ENCODE measurements around the gene RASGRF2. TPM values are rescaled to one million over a fixed set of nuclear protein-coding genes. Genes with fewer than 3 reads are reported as not detected.
A peak's percentile ranks its signal among the peaks of the same experiment; 100 is the strongest.

Gene RASGRF2, protein sequence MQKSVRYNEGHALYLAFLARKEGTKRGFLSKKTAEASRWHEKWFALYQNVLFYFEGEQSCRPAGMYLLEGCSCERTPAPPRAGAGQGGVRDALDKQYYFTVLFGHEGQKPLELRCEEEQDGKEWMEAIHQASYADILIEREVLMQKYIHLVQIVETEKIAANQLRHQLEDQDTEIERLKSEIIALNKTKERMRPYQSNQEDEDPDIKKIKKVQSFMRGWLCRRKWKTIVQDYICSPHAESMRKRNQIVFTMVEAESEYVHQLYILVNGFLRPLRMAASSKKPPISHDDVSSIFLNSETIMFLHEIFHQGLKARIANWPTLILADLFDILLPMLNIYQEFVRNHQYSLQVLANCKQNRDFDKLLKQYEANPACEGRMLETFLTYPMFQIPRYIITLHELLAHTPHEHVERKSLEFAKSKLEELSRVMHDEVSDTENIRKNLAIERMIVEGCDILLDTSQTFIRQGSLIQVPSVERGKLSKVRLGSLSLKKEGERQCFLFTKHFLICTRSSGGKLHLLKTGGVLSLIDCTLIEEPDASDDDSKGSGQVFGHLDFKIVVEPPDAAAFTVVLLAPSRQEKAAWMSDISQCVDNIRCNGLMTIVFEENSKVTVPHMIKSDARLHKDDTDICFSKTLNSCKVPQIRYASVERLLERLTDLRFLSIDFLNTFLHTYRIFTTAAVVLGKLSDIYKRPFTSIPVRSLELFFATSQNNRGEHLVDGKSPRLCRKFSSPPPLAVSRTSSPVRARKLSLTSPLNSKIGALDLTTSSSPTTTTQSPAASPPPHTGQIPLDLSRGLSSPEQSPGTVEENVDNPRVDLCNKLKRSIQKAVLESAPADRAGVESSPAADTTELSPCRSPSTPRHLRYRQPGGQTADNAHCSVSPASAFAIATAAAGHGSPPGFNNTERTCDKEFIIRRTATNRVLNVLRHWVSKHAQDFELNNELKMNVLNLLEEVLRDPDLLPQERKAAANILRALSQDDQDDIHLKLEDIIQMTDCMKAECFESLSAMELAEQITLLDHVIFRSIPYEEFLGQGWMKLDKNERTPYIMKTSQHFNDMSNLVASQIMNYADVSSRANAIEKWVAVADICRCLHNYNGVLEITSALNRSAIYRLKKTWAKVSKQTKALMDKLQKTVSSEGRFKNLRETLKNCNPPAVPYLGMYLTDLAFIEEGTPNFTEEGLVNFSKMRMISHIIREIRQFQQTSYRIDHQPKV (N-terminal part only)
- under 1 TPM in 2 of 6 donors, not detected in 4; 0.03 to 0.21 TPM for polyA plus RNA-seq (ENCODE audit: low read depth in 6 of 6)

DNA sequence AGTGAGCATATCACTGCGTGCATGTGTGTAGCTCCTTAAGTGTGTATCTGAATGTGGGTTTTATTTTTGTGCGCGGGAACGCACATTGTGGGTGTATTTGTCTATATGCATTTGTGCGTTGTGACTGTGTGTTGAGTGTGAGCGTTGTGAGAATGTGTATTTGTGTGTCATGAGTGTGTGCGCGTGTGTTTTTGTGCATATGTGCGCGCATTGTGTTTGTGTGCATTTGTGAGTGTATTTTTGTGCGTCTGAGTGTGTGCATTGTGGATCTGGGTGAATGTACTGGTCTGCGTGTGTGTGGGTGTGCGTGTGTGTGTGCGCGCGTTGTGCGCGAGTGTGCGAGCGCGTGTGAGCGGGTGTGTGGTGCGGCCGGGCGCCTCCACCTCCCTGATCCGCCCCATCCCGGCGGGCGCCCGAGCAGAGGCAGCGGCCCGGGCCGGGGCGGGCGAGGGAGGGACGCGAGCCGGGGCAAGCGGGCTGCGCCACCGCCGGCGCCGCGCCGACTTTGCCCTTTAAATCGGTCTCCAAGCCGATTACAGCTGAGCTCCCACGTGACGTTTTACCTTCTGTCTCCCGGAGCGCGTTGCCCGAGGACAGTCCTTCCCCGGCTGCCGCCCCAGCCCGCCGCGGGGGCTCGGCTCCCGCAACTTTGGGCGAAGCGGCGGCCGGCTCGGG lies at the start of gene RASGRF2:
RASGRF2 (plus strand) TSS at position 596 of the 675 bp plus-strand sequence. CDS start 376 bp downstream, outside the sequence.
- Mint-ChIP-seq H3K4me3 (peak within 1 kb of the TSS; percentile 37 to 87 (median 74)), H3K36me3 (peaks cover 9 to 10% of the 10 kb centered on the region in 2 donors), H3K27me3 (peaks cover 32 to 46% (median 34%) of the 10 kb centered on the region in 3 donors), H3K9me3 (peaks cover 0 to 5% (median 0%) of the 10 kb centered on the region in 7 donors), H3K27ac (peak within 1 kb of the TSS in 2 of 6 donors; percentile 19 to 75), H3K4me1 (peaks cover 10 to 13% (median 11%) of the 10 kb centered on the region in 3 donors)
- ATAC-seq (ENCODE audit: low read depth in 2 of 2) (no peak), DNase-seq (no peak)

DNA sequence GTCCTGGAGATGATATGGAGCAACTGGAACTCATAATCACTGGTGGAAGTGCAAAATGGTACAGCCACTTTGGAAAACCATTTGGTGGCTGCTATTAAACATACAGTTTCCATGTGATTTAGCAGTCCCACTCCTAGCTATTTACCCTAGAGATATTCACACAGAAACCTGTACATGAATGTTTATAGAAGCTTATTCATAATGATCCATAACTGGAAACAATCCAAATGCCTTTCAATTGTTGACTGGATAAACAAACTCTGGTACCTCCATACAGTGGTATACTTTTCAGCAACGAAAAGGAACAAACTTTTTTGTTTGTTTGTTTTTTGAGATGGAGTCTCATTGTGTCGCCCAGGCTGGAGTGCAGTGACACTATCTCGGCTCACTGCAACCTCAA lies 47.7 kb upstream of the RASGRF2 start:
- Mint-ChIP-seq H3K27ac (no peak overlapping the region), H3K36me3 (no peaks in the 10 kb centered on the region), H3K9me3 (peaks cover 0 to 7% (median 4%) of the 10 kb centered on the region in 7 donors), H3K4me1 (no peaks in the 10 kb centered on the region), H3K27me3 (no peaks in the 10 kb centered on the region), H3K4me3 (no peak overlapping the region)
- DNase-seq = no peak
- ATAC-seq (ENCODE audit: low read depth in 2 of 2) = no peak

DNA sequence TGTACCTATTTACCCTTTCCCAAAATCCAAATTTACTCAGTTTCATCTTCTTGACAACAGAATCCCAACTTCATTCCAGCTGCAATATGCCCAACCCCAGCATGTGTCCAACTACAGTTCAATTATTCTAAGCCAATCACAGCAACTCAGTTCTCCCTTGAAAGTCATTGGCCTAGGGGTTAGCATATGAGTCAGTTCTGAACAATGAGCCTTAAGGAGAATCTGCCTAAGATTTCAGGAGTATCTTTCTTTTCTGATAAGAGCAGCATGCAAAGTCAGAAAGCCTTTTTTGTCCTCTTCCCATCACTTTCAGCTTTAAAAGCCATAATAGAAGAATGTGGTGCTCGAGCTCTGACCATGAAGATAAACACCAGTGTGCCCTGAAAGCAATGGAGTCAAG lies 44.4 kb upstream of the RASGRF2 start:
- Mint-ChIP-seq H3K4me3 (no peak overlapping the region), H3K36me3 (no peaks in the 10 kb centered on the region), H3K4me1 (no peaks in the 10 kb centered on the region), H3K9me3 (peaks cover 0 to 7% (median 4%) of the 10 kb centered on the region in 7 donors), H3K27me3 (peaks cover 0 to 3% (median 0%) of the 10 kb centered on the region in 3 donors), H3K27ac (no peak overlapping the region)
- DNase-seq (no peak), ATAC-seq (ENCODE audit: low read depth in 2 of 2) (no peak)

DNA sequence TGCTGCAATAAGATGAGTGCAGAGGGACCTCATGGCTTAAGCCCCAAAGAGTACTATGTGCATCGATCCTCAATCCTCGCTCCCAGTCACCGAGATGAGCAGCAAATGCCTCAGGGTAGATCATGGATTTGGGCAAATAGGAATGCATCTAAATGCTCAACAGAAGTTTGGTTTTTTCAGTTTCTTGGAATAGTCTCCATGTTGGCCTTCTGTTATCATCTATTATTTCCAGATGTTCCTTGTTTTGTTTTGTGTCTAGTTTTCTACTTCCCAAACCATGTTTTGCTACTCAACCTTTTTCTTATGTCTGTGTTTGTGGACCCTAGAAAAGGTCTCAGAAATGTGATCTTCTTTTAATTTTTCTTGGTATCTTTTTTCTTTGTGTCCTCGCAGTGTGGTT lies 43.5 kb upstream of the RASGRF2 start:
- Mint-ChIP-seq H3K4me1 (no peaks in the 10 kb centered on the region), H3K27me3 (peaks cover 0 to 3% (median 0%) of the 10 kb centered on the region in 3 donors), H3K9me3 (peaks cover 0 to 7% (median 4%) of the 10 kb centered on the region in 7 donors), H3K36me3 (no peaks in the 10 kb centered on the region), H3K4me3 (no peak overlapping the region), H3K27ac (no peak overlapping the region)
- no peak for DNase-seq
- ATAC-seq (ENCODE audit: low read depth in 2 of 2) = no peak

DNA sequence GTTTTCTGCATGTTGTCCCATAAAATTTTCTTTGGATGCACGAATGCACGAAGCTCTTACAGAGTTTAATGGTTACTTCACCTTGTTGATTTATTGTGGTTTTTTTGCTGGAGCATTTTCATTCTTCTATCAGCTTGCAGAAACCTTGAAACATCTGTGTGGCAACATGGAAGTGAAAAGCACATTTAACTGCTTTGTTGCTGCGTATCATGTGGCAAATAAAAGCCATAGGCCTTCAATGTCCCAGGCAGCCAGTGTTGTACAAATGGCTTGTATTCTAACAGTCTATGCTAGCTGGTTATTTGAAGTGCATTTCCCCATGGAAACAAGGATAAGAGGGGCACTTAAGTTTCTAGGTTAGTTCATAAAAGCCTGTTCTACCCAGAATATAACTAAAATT lies 42.5 kb upstream of the RASGRF2 start:
- DNase-seq (no peak), ATAC-seq (ENCODE audit: low read depth in 2 of 2) (no peak)
- H3K4me3 Mint-ChIP-seq = no peak overlapping the region
- peaks cover 0 to 3% (median 0%) of the 10 kb centered on the region in 3 donors for H3K27me3 Mint-ChIP-seq
- no peaks in the 10 kb centered on the region for H3K4me1 Mint-ChIP-seq
- no peak overlapping the region for H3K27ac Mint-ChIP-seq
- peaks cover 0 to 2% (median 0%) of the 10 kb centered on the region in 7 donors for H3K9me3 Mint-ChIP-seq
- H3K36me3 Mint-ChIP-seq = peaks cover 0 to 5% of the 10 kb centered on the region in 2 donors

DNA sequence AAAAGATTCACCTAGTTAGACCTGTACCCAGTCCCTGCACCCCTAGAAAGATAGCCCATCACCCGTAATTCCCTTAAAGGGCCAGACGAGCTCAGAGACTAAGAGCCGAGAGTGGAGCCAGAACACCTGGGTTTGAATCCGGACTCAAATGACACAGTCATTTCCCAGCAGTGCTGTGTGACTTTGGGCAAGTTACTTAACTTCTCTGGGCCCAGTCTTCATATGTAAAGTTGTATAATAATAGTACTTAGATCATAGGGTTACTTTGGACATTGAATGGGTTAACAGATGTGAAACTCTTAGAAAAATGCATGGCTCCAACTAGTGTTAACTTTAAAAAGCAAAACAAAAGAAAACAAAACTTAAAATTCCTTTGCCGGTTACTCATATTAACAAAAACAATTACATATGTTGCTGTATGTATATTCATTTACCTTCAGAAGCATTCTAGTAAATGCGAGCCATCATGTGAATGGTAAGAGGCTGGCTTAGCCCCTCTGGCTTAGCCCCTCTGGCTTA lies 40.4 kb upstream of the RASGRF2 start:
- DNase-seq = no peak
- Mint-ChIP-seq H3K4me1 (no peaks in the 10 kb centered on the region), H3K9me3 (peaks cover 0 to 2% (median 0%) of the 10 kb centered on the region in 7 donors), H3K4me3 (no peak overlapping the region), H3K27ac (no peak overlapping the region), H3K27me3 (peaks cover 0 to 3% (median 0%) of the 10 kb centered on the region in 3 donors), H3K36me3 (peaks cover 0 to 9% of the 10 kb centered on the region in 2 donors)
- ATAC-seq (ENCODE audit: low read depth in 2 of 2) = no peak

DNA sequence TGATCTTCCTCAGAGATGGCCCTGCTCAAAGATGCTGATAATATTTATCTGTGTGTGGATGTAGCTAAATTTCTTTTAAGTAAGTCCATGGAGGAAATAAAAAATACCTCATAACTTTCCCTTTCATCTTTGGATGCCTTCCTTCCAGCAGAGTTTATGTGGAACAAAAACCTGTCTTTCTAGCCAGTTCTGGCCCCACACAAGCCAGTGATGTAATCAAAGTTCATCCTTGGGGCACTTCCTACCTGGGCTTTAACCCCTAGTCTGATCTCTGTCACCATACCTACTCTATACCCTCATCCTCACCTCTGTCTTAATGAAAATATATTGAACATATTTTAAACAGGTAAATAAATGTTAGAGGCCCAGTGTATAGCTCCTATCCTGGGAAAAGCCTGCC lies 39.8 kb upstream of the RASGRF2 start:
- Mint-ChIP-seq H3K36me3 (peaks cover 0 to 9% of the 10 kb centered on the region in 2 donors), H3K27me3 (peaks cover 0 to 3% (median 0%) of the 10 kb centered on the region in 3 donors), H3K9me3 (peaks cover 0 to 2% (median 0%) of the 10 kb centered on the region in 7 donors), H3K4me3 (no peak overlapping the region), H3K4me1 (no peaks in the 10 kb centered on the region), H3K27ac (no peak overlapping the region)
- ATAC-seq (ENCODE audit: low read depth in 2 of 2) (no peak), DNase-seq (no peak)

DNA sequence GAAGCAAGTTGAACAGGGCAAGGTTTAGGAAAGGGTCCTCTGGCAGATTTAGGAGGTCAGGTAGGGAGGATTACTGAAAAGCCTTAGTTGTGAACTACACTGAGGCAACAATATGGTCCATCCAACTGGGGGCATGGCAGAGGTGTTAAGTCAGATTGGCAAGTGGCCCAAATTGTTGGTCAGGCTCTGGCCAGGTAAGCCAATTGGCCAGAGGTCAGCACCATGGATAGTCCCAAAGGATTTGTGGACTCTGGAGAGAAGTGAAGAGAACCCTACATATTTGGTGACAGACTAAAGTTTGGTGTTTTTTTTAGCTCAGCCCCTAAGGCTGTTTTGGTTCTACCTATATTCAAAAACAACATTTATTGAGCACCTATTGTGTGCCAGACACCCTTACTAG lies 39.1 kb upstream of the RASGRF2 start:
- Mint-ChIP-seq H3K4me3 (no peak overlapping the region), H3K4me1 (no peaks in the 10 kb centered on the region), H3K36me3 (peaks cover 0 to 9% of the 10 kb centered on the region in 2 donors), H3K27me3 (peaks cover 0 to 3% (median 0%) of the 10 kb centered on the region in 3 donors), H3K9me3 (peaks cover 0 to 2% (median 0%) of the 10 kb centered on the region in 7 donors), H3K27ac (no peak overlapping the region)
- DNase-seq = no peak
- ATAC-seq (ENCODE audit: low read depth in 2 of 2) = no peak

DNA sequence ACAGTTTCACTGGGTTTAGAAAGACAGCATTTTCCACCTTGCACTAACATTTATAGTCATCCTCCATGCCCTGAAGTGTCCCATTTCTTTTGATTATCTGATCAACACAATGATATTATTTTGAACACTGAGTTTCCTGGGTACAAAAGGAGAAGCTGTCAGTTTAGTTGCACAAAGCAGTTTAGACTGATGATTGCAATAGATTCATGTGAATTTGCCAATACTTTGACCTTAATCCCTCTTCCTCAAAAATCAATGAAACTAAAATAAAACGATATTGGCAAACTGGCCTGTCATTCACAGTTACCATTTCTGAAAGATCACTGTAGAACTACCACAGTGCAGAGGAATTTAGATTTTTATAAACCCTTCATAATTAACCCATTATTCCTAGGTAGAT lies 34.2 kb upstream of the RASGRF2 start:
- Mint-ChIP-seq H3K9me3 (no peaks in the 10 kb centered on the region), H3K36me3 (peaks cover 0 to 9% of the 10 kb centered on the region in 2 donors), H3K4me1 (peaks cover 5 to 11% (median 11%) of the 10 kb centered on the region in 3 donors), H3K4me3 (no peak overlapping the region), H3K27me3 (no peaks in the 10 kb centered on the region), H3K27ac (no peak overlapping the region)
- no peak for ATAC-seq (ENCODE audit: low read depth in 2 of 2)
- no peak for DNase-seq

DNA sequence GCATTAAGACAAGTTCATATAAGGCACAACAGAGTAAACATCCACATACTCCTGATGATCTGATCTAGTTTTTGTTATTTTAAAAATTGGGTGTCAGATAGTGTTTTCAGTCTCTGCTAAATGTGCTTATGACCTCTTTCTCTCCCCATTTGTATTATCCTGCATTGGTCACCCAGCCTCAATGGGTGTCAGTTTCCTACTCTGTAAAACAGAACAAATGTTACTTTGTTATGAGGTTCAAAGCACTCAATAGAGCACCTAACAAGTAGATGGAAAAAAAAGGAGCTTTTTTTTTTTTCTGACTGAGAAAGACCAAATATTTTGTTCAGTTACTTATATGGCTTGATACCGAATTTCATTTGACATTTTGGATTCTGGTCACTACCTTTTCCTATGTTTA lies 33.6 kb upstream of the RASGRF2 start:
- Mint-ChIP-seq H3K9me3 (no peaks in the 10 kb centered on the region), H3K4me1 (peaks cover 5 to 11% (median 11%) of the 10 kb centered on the region in 3 donors), H3K36me3 (peaks cover 0 to 9% of the 10 kb centered on the region in 2 donors), H3K4me3 (no peak overlapping the region), H3K27me3 (no peaks in the 10 kb centered on the region), H3K27ac (no peak overlapping the region)
- DNase-seq (no peak), ATAC-seq (ENCODE audit: low read depth in 2 of 2) (no peak)

DNA sequence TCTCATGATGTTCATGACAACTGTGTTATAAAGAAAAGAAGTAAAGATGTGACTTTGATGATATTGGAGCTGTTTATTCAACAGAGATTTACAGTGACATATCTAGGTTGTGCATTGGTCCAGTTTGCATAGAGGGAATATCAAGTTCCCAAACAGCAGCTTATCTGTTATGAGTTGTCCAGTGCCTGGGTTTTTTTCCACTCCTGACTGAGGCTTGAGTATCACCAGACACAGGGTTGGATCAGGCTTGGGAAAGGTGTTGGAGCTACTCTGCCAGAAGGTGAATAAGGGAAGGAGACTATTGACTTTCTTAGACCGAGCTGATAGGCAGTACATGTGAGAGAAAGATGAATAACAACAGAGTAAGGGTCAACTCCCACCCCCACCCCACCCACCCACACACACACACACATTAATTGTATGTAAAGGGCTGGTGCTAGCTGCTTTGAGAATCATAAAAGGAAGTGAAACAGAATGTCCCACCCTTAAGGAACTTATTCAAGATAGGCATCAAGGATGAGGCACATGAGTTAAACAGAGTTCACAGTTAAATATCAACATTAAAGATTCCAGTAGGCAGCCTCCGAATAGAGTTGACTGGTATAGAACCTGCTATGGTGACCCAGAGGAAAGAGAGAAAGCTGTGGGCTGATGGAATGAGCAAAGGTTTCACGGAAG lies 33.0 kb upstream of the RASGRF2 start:
- no peaks in the 10 kb centered on the region for H3K9me3 Mint-ChIP-seq
- peaks cover 0 to 9% of the 10 kb centered on the region in 2 donors for H3K36me3 Mint-ChIP-seq
- H3K27ac Mint-ChIP-seq = no peak overlapping the region
- ATAC-seq (ENCODE audit: low read depth in 2 of 2) = peak in 1 of 2 donors; percentile 54
- no peaks in the 10 kb centered on the region for H3K27me3 Mint-ChIP-seq
- H3K4me3 Mint-ChIP-seq = peak overlapping the region in 3 of 8 donors; percentile 1 to 58 (median 3)
- DNase-seq = no peak
- H3K4me1 Mint-ChIP-seq = peaks cover 5 to 11% (median 11%) of the 10 kb centered on the region in 3 donors

DNA sequence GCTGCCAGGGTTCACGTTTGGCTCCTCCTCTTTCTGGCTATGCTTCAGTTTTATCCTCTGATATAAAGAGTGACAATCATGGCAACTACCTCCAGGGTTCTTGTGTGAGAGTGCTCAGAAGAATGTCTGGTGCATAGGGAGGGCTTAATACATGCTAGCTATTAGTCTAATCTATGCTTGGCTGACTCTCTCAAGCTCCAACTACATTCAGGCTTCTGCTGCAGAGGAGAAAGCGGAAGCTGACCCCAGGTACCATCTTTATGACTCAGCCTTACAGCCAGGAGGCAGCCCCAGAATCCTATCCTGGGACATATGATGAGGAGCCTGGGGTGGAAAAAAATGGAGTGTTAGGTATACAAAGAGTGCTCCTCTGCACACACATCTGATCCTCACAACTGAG lies 32.1 kb upstream of the RASGRF2 start:
- peak overlapping the region in 1 of 6 donors; percentile 63 for H3K27ac Mint-ChIP-seq
- H3K36me3 Mint-ChIP-seq = no peaks in the 10 kb centered on the region
- H3K27me3 Mint-ChIP-seq = no peaks in the 10 kb centered on the region
- DNase-seq = no peak
- H3K4me3 Mint-ChIP-seq = no peak overlapping the region
- peaks cover 5 to 11% (median 11%) of the 10 kb centered on the region in 3 donors for H3K4me1 Mint-ChIP-seq
- H3K9me3 Mint-ChIP-seq = no peaks in the 10 kb centered on the region
- ATAC-seq (ENCODE audit: low read depth in 2 of 2) = no peak
